Suppressor macrophage treated with lipopolysaccharide for 4 hours (primary cell): Measurements from ENCODE around the gene F2RL2.

Source experiments
- DNase-seq: peaks from one replicate; pipeline ENCODE4 v3.0.0-alpha.2; 2020

The F2RL2 gene, protein sequence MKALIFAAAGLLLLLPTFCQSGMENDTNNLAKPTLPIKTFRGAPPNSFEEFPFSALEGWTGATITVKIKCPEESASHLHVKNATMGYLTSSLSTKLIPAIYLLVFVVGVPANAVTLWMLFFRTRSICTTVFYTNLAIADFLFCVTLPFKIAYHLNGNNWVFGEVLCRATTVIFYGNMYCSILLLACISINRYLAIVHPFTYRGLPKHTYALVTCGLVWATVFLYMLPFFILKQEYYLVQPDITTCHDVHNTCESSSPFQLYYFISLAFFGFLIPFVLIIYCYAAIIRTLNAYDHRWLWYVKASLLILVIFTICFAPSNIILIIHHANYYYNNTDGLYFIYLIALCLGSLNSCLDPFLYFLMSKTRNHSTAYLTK

GRCh38 chr5:76622973-76623596 lies at the start of gene F2RL2:
TSS of gene F2RL2 (minus strand) at chr5:76623403. CDS start at chr5:76623230, 173 bp downstream.
- no peak for DNase-seq

DNA sequence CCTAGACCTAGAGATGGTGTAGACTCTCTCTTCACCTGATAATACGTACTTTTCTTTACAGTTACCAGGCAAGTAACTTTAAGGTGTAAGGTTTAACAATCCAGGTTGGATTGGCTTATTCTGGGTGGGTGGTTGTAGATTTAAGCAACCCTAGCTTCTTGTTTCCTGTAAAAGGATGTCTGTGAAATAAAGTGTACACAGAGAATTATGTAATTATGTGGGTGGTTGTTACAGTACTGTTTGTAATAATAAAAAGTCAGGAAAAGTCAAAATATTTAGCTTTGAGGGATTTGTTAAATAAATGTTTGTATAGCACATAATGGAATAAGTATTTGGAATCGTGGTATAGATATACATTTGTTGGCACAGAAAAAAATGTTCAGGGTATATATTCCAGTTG lies 49.0 kb upstream of the F2RL2 start:
- DNase-seq, result no peak

DNA sequence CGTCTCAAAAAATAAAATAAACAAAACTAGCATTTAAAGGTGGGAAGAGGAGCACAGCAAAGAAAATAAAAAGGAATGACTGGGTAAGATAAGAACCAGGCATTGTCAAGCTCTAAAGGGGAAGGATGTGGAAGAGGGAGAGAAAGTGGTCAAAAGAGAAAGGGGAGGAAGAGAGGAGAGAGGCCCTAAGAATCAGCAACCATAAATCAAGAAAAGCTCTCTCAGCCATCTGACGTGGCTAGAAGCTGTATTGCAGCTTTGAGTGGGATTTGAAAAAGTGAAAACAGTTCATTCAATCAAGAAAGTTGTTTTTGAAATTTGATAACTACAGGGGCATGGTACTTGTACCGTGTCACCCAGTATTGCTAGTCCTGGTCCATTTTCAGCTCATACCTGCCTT lies 47.3 kb upstream of the F2RL2 start:
- DNase-seq, result no peak

DNA sequence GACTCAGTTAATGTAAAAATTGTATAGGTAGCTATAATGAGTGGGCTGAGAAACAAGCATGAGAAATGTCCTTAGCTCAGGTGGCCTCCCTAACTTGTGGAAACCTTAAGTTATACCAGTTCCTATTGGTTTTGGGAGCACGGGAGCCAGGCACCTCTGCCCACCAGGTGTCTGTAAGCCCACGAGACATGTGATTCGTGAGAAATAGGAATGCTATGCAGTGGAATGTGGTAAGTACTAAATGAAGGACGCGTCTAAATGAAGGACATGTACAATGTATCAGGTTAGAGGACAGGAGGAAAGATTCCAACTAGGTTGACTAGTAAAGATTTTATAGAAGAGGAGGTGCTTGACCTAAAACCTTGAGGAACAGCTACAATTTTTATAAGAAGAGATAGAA lies 46.0 kb upstream of the F2RL2 start:
- no peak for DNase-seq

DNA sequence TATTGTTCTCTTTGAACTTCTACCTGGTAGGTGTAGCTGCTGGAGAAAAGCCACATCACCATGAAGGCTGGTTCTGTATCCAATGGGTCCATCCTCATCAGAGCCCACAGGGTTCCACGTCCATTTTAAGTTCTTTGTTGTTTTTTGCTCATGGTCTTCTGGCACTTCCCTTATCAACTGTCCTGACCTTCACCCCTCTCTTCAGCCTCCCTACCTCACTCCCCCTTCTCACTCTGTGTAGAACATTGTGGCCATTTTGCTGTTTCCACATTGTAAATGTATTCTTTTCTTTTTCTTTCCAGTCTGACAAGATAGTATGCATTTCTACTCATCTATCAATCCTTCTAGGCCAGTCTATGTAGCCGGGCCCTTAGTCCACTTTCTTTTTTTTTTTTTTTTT lies 44.3 kb upstream of the F2RL2 start:
- DNase-seq, result no peak

DNA sequence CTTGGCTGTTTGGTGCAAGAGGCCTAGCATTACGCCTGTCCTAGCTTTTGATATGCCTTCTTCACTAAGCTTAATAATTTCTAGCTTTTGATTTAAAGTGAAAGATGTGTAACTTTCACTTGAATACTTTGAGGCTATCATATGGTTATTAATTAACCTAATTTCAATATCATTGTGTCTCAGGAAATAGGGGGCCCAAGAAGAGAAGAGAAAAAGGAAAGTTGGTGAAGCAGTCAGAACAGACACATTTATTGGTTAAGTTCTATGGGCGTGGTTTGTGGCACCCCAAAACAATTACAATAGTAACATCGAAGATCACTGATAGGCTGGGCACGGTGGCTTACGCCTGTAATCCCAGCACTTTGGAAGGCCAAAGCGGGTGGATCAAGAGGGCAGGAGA lies 40.9 kb upstream of the F2RL2 start:
- no peak for DNase-seq

GRCh38 chr5:76663573-76663972 lies 40.4 kb upstream of the F2RL2 start:
- no peak for DNase-seq

- DNase-seq, result no peak
Measured at GRCh38 chr5:76662521-76662920, 39.3 kb upstream of the F2RL2 start.

DNA sequence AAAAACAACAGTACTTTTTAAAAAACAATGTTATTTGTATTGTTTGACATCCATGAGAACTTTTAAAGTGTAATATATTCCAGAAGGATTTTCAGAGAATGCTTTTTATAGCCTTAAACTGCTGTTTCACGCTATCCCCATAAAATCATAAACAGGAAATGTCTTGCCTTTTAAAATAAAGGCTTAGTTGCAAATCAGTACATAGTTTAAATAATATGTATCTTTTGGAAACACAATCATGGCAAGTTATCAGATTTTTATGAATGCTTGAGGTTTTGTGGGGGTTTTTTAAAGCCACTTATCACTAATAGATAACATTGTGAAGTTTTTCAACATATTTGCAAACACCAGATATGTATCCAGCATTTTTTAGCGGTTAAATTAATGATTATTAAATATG lies 37.2 kb upstream of the F2RL2 start:
- no peak for DNase-seq

DNA sequence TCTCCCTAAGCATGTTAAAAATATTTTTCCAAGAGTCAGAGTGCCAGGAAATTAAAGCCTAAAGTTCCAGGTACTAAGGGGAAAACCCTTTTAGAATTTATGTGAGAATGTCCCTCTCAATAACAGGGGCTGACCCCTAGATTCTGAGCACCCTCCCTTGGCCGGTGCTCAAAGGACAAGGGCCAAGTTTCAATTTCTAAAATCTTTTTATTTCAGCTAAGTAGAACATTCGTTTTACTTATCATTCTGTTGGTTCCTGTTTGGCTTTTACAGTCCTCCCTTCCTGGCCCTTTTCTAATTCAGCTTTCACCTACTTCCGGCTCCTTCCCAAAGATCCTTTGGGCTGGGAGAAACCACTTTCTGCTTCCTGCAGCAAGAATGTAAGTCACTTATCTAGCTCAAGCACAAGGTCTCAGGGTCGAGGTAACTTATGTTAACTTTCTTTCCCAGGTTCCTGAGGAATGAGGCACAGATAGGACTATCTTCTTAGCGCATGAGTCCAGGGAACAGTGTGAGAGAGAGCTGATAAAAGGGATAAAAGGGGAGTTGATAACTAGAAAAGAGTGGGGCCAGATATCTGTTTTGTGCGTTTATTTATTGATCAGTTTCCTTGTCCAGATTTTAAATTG lies 34.6 kb upstream of the F2RL2 start:
- no peak for DNase-seq

DNA sequence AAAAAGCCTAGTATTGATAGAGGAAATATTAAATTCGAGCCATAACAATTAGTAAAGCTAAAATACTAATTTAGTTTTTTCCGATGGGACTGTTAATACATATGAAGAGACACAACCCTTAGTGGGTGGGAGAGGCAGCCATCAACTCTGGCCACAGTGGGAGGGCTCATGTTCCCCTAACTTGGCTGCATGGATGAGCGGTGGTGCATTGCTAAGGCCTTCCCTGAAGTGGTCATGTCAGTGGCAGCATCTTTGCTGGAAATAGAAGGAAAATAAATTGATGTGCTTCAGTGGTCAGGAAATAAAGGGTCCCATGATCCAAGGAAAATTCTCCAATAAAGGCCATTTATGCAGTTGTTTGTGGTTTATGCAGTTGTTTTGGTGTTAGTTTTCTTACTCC lies 33.9 kb upstream of the F2RL2 start:
- no peak for DNase-seq

DNA sequence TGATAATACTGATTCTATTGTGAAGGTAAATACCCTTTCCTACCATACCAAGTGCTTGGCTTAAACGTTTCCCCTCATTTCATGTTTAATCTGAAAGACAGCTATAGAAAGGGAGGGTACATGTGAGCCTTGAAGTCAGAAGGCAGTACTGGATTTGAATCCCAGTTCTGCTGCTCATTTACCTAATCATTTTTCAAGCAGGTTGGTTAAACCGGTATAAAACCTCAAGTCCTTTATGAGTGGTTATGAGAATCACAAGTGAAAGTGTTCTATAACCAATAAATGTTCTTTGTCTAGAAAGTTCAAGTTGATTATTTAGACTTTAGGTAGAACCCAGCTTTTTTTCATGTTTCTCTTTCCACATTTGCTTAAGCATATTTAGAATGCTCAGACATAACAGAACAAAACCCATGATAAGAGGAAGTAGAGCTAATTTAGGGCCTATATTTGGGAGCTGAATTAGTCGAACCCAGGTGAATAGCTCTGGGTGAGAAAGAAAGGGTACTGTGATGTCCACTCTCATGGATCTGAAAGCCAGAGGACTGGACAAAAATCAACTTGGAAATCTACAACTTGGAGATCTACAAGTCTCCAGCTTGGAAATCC lies 29.7 kb upstream of the F2RL2 start:
- DNase-seq, result no peak

DNA sequence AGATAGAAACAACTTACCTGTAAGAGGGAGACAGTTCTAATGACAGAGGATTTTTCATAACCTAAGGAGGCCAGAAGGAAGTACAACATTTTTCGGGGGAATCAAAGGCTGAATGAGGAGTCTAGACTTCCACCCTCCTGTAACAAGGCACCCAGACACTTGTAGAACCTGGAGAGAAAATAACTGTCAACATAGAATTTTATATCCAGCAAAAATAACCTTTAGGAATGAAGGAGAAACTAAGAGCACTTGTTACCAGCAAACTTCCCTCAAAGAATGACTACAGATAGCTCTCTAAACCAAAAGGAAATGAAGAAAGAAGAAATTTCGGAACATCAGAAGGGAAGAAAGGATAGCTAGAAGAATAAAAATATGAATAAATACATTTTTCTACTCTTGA lies 25.9 kb upstream of the F2RL2 start:
- no peak for DNase-seq

DNA sequence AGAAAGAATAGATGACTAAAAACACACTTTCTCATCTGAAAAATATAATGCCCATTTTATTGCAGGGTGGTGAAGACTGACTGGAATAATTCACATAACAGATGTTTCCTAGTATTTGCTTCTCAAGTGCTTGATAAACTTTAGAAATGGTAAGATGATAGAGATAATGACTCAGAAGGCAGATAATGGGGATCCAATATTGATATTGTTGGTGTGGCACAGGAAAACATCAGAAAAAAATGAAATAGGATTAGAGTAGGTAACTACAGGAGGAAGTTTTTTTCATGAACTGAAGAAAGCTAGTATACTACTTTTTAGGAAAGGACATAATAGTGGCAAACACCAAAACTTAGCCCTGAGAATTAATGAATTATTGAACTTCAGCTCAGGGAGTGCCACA lies 20.2 kb upstream of the F2RL2 start:
- DNase-seq, result no peak

DNA sequence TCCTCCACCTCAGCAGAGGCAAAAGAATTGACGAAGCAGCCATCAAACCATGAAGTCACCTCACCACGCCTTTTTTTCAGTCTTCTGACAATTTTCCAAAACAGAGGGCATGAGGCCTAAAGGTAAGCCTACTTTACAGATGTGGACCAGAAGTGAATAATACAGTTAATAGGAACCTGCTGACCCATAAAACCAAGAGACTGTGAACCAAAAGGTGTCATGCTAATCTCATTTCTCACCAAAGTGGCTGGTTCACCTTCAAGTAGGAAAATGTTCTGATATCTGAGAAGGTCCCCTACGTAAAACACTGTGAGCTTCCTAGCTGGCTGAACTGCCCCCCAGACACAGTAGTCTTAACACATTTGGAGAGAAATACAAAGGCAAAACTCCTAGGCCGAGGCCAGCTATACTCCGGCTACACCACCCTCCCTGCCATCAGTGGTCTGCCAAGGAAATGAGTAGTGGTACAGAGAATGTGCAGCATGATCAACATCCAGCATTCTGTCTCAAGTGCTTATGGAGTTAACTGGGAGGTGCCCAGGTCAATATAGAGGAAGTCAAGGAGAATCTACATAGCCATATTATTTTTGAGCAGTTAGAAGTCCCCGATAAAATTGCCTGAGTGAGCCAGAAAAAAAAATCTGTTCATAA lies 19.3 kb upstream of the F2RL2 start:
- DNase-seq, result no peak

DNA sequence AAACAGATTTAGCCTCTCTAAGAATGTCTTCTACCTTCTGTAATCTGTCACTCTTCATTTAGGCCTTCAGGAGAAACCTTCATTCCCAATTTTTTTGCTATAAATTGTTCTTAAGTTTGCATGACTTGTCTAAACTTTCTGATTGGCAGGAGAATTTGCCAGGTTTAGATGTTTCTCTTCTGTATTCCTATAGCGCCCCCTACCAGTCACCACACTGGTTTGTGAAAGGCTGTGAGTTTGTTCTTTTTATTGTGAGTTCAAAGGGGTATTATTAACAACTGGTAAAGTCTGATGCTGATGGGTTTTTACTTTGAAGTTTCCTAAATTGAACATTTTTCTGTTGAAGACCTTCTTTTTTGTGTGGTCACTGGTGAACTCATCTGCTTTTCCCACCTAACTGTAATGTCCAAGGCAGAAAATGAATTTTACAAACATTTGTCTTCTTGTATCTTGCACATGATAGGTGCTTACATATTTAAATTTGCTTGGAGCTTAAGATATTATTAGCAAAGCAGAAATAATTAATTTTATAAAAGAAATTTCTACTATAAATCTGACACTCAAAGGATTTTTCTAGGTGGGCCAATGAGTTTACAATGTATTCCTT lies 18.4 kb upstream of the F2RL2 start:
- peak; percentile 83 for DNase-seq

GRCh38 chr5:76638479-76638878 lies 15.3 kb upstream of the F2RL2 start:
- peak; percentile 63 for DNase-seq

DNA sequence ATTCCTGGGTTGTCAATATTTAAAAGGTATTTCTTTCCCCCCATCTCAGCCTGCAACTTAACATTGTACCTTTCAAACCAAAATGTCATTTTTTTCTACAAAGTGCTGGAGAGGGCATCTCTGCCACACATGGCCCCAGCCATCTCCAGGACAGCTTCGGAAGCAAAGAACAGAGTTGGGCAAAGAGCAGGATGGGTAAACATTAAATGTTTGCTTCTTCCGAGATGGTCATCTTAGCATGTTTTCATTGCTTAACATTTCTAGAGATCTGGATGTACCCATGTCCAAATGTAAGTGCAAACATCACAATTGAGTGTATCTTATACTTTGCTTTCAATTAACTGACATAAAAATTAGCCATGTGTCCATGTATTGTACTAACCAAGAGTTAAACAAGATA lies 14.3 kb upstream of the F2RL2 start:
- no peak for DNase-seq

DNA sequence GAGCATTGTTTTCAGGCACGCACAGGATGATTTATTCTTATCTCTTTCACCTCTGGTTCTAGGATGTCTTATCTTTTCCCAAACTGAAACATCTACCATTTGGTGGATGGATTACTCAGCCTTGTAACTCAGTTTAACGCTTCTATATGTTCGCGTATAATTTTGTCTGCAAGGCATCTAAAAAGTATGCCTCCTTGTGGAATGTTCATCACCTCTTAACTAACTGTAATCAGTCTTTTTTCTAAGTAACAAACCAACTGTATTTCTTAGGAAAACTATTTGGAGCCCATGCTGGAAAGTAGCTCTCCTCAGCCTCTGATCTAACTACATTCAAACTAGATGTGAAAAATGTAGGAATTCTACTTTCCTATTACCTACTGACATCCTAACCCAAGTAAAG lies 11.5 kb upstream of the F2RL2 start:
- no peak for DNase-seq

DNA sequence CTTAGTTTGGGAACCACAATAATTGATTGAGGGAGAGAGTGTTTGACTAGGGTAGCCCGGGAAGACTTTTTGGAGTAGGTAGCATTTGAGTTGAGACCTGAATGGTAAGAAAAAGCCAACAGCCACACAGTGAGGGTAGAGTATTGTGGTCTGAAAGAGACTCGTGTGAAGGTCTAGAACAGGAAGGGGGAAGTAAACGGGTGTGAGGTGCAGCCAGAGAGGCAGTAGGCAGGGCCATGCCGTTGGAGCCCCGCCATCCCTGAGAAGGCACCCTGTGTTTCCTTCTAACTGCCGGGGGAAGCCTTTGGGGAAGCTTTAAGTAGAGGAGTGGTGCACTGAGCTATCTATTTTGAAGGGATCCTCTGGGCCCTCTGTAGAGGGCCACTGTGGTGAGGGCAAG lies 3.5 kb upstream of the F2RL2 start:
- DNase-seq, result no peak

DNA sequence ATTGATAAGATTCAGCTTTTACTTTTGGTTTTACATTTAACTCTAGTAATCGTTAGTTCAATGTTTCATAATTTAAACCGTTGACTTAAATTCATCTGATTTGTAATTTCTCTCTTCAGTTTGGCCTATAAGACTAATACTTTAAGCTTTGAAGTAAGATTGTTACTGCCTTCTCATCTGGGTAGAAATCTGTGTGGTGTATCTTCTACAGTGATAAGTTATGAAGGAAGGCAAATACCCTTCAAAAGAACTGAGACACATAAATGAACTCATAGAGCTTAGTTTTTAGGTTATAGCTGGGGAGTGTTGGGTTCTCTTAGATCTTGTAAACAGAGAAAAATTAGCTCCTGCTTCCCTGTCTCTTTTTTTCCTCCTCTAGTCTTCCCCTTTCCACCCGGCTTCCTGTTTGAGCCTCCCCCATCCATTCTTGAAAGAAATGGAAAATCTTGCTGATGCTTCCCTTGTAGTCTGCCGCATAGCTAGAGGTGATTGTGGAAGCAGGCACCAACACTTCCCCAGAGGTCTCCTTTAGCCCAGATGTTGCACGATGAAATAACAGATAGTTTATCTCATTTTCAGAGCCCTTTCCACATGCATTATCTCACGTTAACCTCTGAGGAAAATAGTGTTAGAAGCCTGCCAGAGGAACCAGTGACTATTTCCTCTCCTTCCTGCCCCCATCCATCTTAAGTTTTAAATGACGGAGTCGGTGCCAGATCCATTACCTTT lies 2.0 kb upstream of the F2RL2 start:
- peak; percentile 20 for DNase-seq

GRCh38 chr5:76622076-76622475 lies 1.1 kb downstream of the F2RL2 start:
- DNase-seq, result no peak
